Calu3 (cell line): Measurements from ENCODE around the gene CHD2. TPM values are rescaled to one million over a fixed set of nuclear protein-coding genes. Genes with fewer than 3 reads are reported as not detected.

ENCODE experiments used
- BruUV-seq: library from RNA; stranded (reverse); fragments of 400-500 nt; replicated peaks from 2 replicates; lab custom pipeline; 2021; lab: Mats Ljungman, UMichigan
- CTCF ChIA-PET: fragments of 300-600 bp; sonication (Branson Sonifier 250); formaldehyde crosslinking; loops from one replicate; lab custom pipeline; 2022; ENCODE audit warnings: antibody characterized with exemption; lab: Charles Lee
- DNase-seq: peaks from one replicate; pipeline ENCODE4 v3.0.0; 2022
- H3K27ac Mint-ChIP-seq: one replicate; pipeline ENCODE4 v1.8.0; 2022; ENCODE audit warnings: mixed read lengths; ENCODE audit not compliant: unreplicated experiment
- H3K27me3 Mint-ChIP-seq: one replicate; pipeline ENCODE4 v1.8.0; 2022; ENCODE audit warnings: mixed read lengths; ENCODE audit not compliant: unreplicated experiment
- H3K36me3 Mint-ChIP-seq: one replicate; pipeline ENCODE4 v1.8.0; 2022; ENCODE audit warnings: mild to moderate bottlenecking, moderate library complexity, mixed read lengths; ENCODE audit not compliant: insufficient read depth, unreplicated experiment
- H3K4me1 Mint-ChIP-seq: one replicate; pipeline ENCODE4 v1.8.0; 2022; ENCODE audit warnings: mild to moderate bottlenecking, low read depth, mixed read lengths; ENCODE audit not compliant: unreplicated experiment
- H3K4me3 Mint-ChIP-seq: one replicate; pipeline ENCODE4 v1.8.0; 2022; ENCODE audit warnings: mild to moderate bottlenecking, low read depth, moderate library complexity, mixed read lengths; ENCODE audit not compliant: unreplicated experiment
- H3K9me3 Mint-ChIP-seq: one replicate; pipeline ENCODE4 v1.8.0; 2022; ENCODE audit warnings: low read depth, mixed read lengths; ENCODE audit not compliant: unreplicated experiment
- intact Hi-C: fragments of 100-400 bp; cut with micrococcal nuclease; formaldehyde crosslinking; loops from one replicate; pipeline ENCODE4 v1.10.0; 2022; ENCODE audit not compliant: unreplicated experiment
- total RNA-seq: library from RNA; stranded (reverse); gene quantifications from 2 replicates; pipeline ENCODE4 v1.2.3, GENCODE V29; 2022
- TF ChIP-seq, protein P1 (sequence below): fragments of 200-600 bp; IDR thresholded peaks from one replicate; pipeline ENCODE4 v1.8.0; 2022; ENCODE audit warnings: antibody characterized with exemption; ENCODE audit not compliant: unreplicated experiment

The CHD2 gene
- total RNA-seq, 1 experiment from 2014 or later, result 140 TPM

DNA sequence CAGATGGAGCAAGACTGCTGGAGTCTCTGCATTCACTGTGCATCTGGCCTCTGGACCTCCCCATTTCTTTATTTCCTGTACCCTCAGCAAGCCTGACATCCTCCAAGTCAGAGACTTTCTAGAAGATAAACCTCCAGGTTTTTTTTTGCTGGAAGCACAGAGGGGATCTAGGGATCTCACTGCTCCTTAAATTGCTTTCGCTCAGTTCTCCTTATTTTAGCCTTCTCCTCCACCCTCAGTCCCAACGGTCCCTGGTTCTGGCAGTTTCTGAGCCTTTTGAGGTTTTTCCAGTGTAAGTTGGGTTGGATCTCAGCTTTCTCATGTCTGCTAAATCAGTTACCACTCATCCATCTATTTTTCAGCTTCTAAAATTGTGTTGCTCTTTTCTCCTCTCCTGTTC is 22.7 kb upstream of the CHD2 start:
- TF ChIP-seq, protein P1, sequence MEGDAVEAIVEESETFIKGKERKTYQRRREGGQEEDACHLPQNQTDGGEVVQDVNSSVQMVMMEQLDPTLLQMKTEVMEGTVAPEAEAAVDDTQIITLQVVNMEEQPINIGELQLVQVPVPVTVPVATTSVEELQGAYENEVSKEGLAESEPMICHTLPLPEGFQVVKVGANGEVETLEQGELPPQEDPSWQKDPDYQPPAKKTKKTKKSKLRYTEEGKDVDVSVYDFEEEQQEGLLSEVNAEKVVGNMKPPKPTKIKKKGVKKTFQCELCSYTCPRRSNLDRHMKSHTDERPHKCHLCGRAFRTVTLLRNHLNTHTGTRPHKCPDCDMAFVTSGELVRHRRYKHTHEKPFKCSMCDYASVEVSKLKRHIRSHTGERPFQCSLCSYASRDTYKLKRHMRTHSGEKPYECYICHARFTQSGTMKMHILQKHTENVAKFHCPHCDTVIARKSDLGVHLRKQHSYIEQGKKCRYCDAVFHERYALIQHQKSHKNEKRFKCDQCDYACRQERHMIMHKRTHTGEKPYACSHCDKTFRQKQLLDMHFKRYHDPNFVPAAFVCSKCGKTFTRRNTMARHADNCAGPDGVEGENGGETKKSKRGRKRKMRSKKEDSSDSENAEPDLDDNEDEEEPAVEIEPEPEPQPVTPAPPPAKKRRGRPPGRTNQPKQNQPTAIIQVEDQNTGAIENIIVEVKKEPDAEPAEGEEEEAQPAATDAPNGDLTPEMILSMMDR, result no peak
- DNase-seq, result no peak
- Mint-ChIP-seq H3K4me1 (peaks cover 53% of the 10 kb centered on the region), H3K27me3 (peaks cover 8% of the 10 kb centered on the region), H3K27ac (no peak overlapping the region), H3K36me3 (peaks cover 17% of the 10 kb centered on the region), H3K4me3 (no peak overlapping the region), H3K9me3 (no peaks in the 10 kb centered on the region)
- CTCF ChIA-PET, result interaction anchor here (0.6 to 1.0 kb wide), 2 partner anchors 25 to 46 kb away, joined by 4 read pairs; no protein-coding TSS in a partner anchor
- BruUV-seq, result no TSS peak
- intact Hi-C loops, result no loop called here

DNA sequence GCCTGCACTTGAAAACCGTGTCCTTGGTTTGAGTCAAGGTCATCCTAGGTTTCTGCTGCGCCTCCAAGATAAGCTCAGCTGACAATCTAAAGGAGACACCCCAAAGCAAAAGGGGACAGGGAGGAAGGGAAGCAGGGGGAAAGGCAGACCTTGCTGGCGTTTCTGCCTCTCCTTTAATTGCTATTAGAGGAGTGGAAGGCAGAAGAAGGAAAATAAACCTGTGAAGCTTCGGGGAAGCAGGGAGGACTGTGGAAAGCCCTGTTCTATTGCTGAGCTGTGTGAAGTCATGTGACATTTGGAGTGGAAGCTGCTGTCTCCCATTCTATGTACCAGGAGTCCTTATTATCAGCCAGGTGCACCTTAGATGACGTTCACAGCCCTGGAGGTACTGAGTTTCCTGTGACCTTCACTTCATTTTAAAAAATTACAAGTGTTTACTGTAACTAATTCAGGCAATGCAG is 21.5 kb upstream of the CHD2 start:
- H3K27ac Mint-ChIP-seq, result no peak overlapping the region
- H3K4me3 Mint-ChIP-seq, result no peak overlapping the region
- CTCF ChIA-PET, result interaction anchor here (0.7 to 0.9 kb wide), 2 partner anchors 56 to 82 kb away, joined by 3 read pairs; no protein-coding TSS in a partner anchor
- TF ChIP-seq, protein P1, result no peak
- intact Hi-C loops, result no loop called here
- DNase-seq, result no peak
- BruUV-seq, result no TSS peak
- H3K27me3 Mint-ChIP-seq, result peaks cover 13% of the 10 kb centered on the region
- H3K36me3 Mint-ChIP-seq, result peaks cover 29% of the 10 kb centered on the region
- H3K9me3 Mint-ChIP-seq, result no peaks in the 10 kb centered on the region
- peaks cover 56% of the 10 kb centered on the region for H3K4me1 Mint-ChIP-seq

DNA sequence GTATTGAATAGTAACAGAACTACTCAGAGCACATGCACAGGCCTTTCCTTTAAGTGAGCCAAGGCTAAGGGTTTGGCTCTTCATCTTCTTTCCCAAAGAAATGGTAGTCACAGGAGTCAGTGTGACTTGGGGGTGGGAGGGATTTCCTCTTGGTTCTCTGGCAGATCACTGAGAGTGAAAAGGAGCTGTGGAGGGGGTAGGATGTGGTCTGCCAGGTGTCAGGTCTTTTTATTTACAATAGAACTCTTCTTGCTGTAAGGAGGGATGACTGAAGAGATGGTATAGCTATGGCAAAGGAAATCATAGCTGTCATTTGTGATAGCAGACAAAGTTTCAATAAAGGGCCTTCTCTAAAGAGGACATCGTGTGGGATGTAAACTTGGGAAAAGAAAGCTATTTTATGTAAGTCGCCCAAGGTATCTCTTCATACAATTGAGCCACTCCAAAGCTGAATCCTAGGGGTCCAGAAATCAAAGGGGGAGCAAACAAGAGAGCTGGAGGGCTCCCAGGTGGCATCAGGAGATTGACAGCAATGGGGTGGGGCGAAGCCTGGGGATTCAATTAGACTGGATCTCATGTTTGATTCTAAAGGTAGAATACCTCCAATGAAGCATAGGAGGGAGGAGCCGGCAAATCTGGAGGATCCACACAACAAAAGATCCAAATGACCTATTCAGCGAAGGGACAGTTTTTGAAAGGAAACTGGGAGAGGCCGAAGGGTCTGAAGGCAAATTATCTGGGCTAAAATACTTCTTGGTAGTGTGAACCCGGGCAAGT is 20.0 kb upstream of the CHD2 start:
- Mint-ChIP-seq H3K27ac (peak overlapping the region; percentile 94), H3K36me3 (peaks cover 44% of the 10 kb centered on the region), H3K27me3 (peaks cover 13% of the 10 kb centered on the region), H3K4me1 (peaks cover 56% of the 10 kb centered on the region), H3K4me3 (peak overlapping the region; percentile 68), H3K9me3 (no peaks in the 10 kb centered on the region)
- CTCF ChIA-PET, result interaction anchor here (1.4 to 4.0 kb wide), 2 partner anchors 20 to 48 kb away, joined by 4 to 20 read pairs; partner anchors contain the start of gene CHD2
- no peak for DNase-seq
- TF ChIP-seq, protein P1, result no peak
- BruUV-seq, result no TSS peak
- intact Hi-C loops, result no loop called here

DNA sequence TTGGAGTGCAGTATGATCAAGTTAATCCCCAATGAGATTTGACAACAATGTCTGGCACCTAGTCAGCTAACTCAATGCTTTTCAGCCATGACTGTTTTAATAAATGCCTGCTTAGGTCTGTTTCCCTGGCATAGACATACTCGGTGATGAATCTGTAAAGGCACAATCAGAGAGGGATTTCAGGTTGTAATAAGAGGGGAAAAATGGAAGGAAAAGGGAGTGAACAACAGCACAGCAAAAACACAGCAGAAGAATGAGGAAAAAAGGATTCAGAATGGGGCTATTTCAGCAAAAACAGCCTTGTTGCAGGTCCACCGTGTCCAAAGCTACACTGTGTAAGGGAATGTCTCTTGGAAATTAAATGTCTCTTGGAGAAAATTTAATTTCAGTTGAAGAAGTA is 19.3 kb upstream of the CHD2 start:
- CTCF ChIA-PET, result interaction anchor here (0.5 to 4.0 kb wide), 6 partner anchors 11 to 226 kb away, joined by 3 to 20 read pairs (median 4); partner anchors contain the start of gene CHD2
- peak overlapping the region; percentile 94 for H3K27ac Mint-ChIP-seq

More for the DNA sequence above, 19.3 kb upstream of the CHD2 start:
- H3K36me3 Mint-ChIP-seq, result peaks cover 51% of the 10 kb centered on the region
- intact Hi-C loops, result no loop called here
- H3K9me3 Mint-ChIP-seq, result no peaks in the 10 kb centered on the region
- BruUV-seq, result no TSS peak
- TF ChIP-seq, protein P1, result no peak
- peaks cover 13% of the 10 kb centered on the region for H3K27me3 Mint-ChIP-seq
- DNase-seq, result no peak
- peak overlapping the region; percentile 68 for H3K4me3 Mint-ChIP-seq
- peaks cover 56% of the 10 kb centered on the region for H3K4me1 Mint-ChIP-seq
